Stimulated activated CD4-positive, alpha-beta T cell treated with anti-CD3 and anti-CD28 coated beads, Interleukin-12 subunit alpha, Interleukin-12 subunit beta, amount 100 ng/mL, for 24 hours (primary cell): Measurements from ENCODE around the gene SYAP1.
"Not testable (repeated sequence)": the region's sequence is repeated elsewhere in the genome, so short reads cannot be mapped to it uniquely, and the experiment has no call there.

Source experiments
- DNase-seq, 2 experiments: peaks; one replicate each; pipeline ENCODE4 v3.0.0-alpha.2; 2020; ENCODE audit warnings: low read depth in 2 of 2

Gene SYAP1

GRCh38 chrX:16725072-16725471 lies 5.7 kb downstream of the SYAP1 start:
- DNase-seq = no peak

- DNase-seq = not testable (repeated sequence)
Observed at GRCh38 chrX:16726347-16726988, 7.1 kb downstream of the SYAP1 start.

GRCh38 chrX:16727637-16728036 lies 8.2 kb downstream of the SYAP1 start:
- DNase-seq = no peak

- no peak for DNase-seq
Observed at GRCh38 chrX:16730450-16730849, 11.0 kb downstream of the SYAP1 start.

- DNase-seq = no peak
Observed at GRCh38 chrX:16733013-16733412, 13.6 kb downstream of the SYAP1 start.

GRCh38 chrX:16737024-16737423 lies 17.6 kb downstream of the SYAP1 start:
- no peak for DNase-seq

- no peak for DNase-seq
Observed at GRCh38 chrX:16739574-16739973, 20.2 kb downstream of the SYAP1 start.

- no peak for DNase-seq
Observed at GRCh38 chrX:16743604-16744325, 24.4 kb downstream of the SYAP1 start.

- no peak for DNase-seq
Observed at GRCh38 chrX:16745102-16745501, 25.7 kb downstream of the SYAP1 start.

GRCh38 chrX:16745659-16746058 lies 26.2 kb downstream of the SYAP1 start:
- DNase-seq = no peak

- DNase-seq = no peak
Observed at GRCh38 chrX:16748425-16748824, 29.0 kb downstream of the SYAP1 start.

GRCh38 chrX:16750136-16750535 lies 30.7 kb downstream of the SYAP1 start:
- no peak for DNase-seq

GRCh38 chrX:16754019-16754418 lies 34.6 kb downstream of the SYAP1 start:
- no peak for DNase-seq

- no peak for DNase-seq
Observed at GRCh38 chrX:16756724-16757123, 37.3 kb downstream of the SYAP1 start.

- DNase-seq = not testable (repeated sequence)
Observed at GRCh38 chrX:16761500-16761899, 42.1 kb downstream of the SYAP1 start.

- no peak for DNase-seq
Observed at GRCh38 chrX:16762579-16762978, 43.2 kb downstream of the SYAP1 start.

- no peak for DNase-seq
Observed at GRCh38 chrX:16765594-16765993, 46.2 kb downstream of the SYAP1 start.

GRCh38 chrX:16770970-16771482 lies 51.6 kb downstream of the SYAP1 start:
- DNase-seq = no peak

- no peak for DNase-seq
Observed at GRCh38 chrX:16771483-16772398, 52.3 kb downstream of the SYAP1 start.

GRCh38 chrX:16772460-16772859 lies 53.0 kb downstream of the SYAP1 start:
- DNase-seq = no peak

- no peak for DNase-seq
Observed at GRCh38 chrX:16774746-16775145, 55.3 kb downstream of the SYAP1 start.

GRCh38 chrX:16778545-16778944 lies 59.1 kb downstream of the SYAP1 start:
- DNase-seq = no peak
